Fibroblast of pulmonary artery (primary cell): ENCODE results near the gene SCTR.
A peak's percentile ranks its signal among the peaks of the same experiment; 100 is the strongest.
"Not testable (repeated sequence)": the region's sequence is repeated elsewhere in the genome, so short reads cannot be mapped to it uniquely, and the experiment has no call there.

Experiments
- DNase-seq: peaks from one replicate; pipeline ENCODE4 v3.0.0-alpha.2; 2010; ENCODE audit warnings: low read depth
- H3K4me3 ChIP-seq: replicated peaks from 2 replicates; pipeline ENCODE4 v1.5.1; 2011; ENCODE audit warnings: low read depth, mild to moderate bottlenecking, control low read depth, low read length, moderate library complexity
- CTCF ChIP-seq: IDR thresholded peaks from 2 replicates; pipeline ENCODE4 v1.5.1; 2011; ENCODE audit warnings: mild to moderate bottlenecking, control low read depth, low read length, inconsistent platforms; ENCODE audit errors: missing control alignments

SCTR gene

GRCh38 chr2:119407430-119408220, 116.7 kb downstream of the SCTR start:
- peak; percentile 78 for TF ChIP-seq CTCF
- DNase-seq: peak; percentile 79

GRCh38 chr2:119405151-119405550, 119.1 kb downstream of the SCTR start:
- no peak overlapping the region for H3K4me3 ChIP-seq
- TF ChIP-seq CTCF: no peak
- no peak for DNase-seq

More at GRCh38 chr2:119407430-119408220, 116.7 kb downstream of the SCTR start:
- no peak overlapping the region for H3K4me3 ChIP-seq

- not testable (repeated sequence) for DNase-seq, H3K4me3 ChIP-seq
Observed at GRCh38 chr2:119403618-119404017, 120.7 kb downstream of the SCTR start.

- TF ChIP-seq CTCF: no peak
- no peak overlapping the region for H3K4me3 ChIP-seq
- DNase-seq: no peak
Observed at GRCh38 chr2:119402645-119403560, 121.4 kb downstream of the SCTR start.

GRCh38 chr2:119402106-119402505, 122.2 kb downstream of the SCTR start:
- no peak overlapping the region for H3K4me3 ChIP-seq
- DNase-seq: no peak
- TF ChIP-seq CTCF: no peak

- H3K4me3 ChIP-seq: no peak overlapping the region
- TF ChIP-seq CTCF: no peak
- no peak for DNase-seq
Observed at GRCh38 chr2:119397196-119397595, 127.1 kb downstream of the SCTR start.

GRCh38 chr2:119393971-119394748, 130.1 kb downstream of the SCTR start:
- no peak overlapping the region for H3K4me3 ChIP-seq
- no peak for DNase-seq
- no peak for TF ChIP-seq CTCF
